GM18520 (cell line): ENCODE measurements around the gene ABCC4.

Experiments
- ATAC-seq: cut with Tn5 transposase; IDR thresholded peaks from one replicate; pipeline ENCODE4 v1.9.1; 2021; ENCODE audit not compliant: unreplicated experiment

ABCC4 gene

GRCh38 chr13:95056266-95056665, 245.0 kb downstream of the ABCC4 start:
- ATAC-seq: no peak

- peak; percentile 56 for ATAC-seq
These were observed 250.2 kb downstream of the ABCC4 start for GRCh38 chr13:95050800-95051615.

GRCh38 chr13:95049772-95050171, 251.5 kb downstream of the ABCC4 start:
- no peak for ATAC-seq

GRCh38 chr13:95044452-95045205, 256.6 kb downstream of the ABCC4 start:
- no peak for ATAC-seq

- no peak for ATAC-seq
These were observed 261.8 kb downstream of the ABCC4 start for GRCh38 chr13:95039415-95039814.

GRCh38 chr13:95038949-95039348, 262.3 kb downstream of the ABCC4 start:
- no peak for ATAC-seq

- ATAC-seq: no peak
These were observed 265.7 kb downstream of the ABCC4 start for GRCh38 chr13:95035311-95036109.

- peak; percentile 77 for ATAC-seq
These were observed 267.4 kb downstream of the ABCC4 start for GRCh38 chr13:95033890-95034289.

GRCh38 chr13:95032121-95032520, 269.1 kb downstream of the ABCC4 start:
- no peak for ATAC-seq

- ATAC-seq: no peak
These were observed 270.4 kb downstream of the ABCC4 start for GRCh38 chr13:95030821-95031343.

- ATAC-seq: no peak
These were observed 273.6 kb downstream of the ABCC4 start for GRCh38 chr13:95027638-95028037.

- ATAC-seq: no peak
These were observed 276.1 kb downstream of the ABCC4 start for GRCh38 chr13:95025116-95025515.

- ATAC-seq: no peak
These were observed 277.8 kb downstream of the ABCC4 start for GRCh38 chr13:95023405-95023804.

GRCh38 chr13:95020298-95020987, 280.8 kb downstream of the ABCC4 start:
- no peak for ATAC-seq

- no peak for ATAC-seq
These were observed 281.4 kb downstream of the ABCC4 start for GRCh38 chr13:95019886-95020285.

GRCh38 chr13:95007322-95007721, 293.9 kb downstream of the ABCC4 start:
- no peak for ATAC-seq

GRCh38 chr13:95005300-95005699, 296.0 kb downstream of the ABCC4 start:
- no peak for ATAC-seq

GRCh38 chr13:95003019-95003813, 298.0 kb downstream of the ABCC4 start:
- no peak for ATAC-seq

- ATAC-seq: no peak
These were observed 299.1 kb downstream of the ABCC4 start for GRCh38 chr13:95002126-95002525.

GRCh38 chr13:94999871-95000270, 301.4 kb downstream of the ABCC4 start:
- no peak for ATAC-seq
